Tibial nerve (tissue), 3 donors: ENCODE results near the gene HDAC6.

Experiments used
- CTCF ChIP-seq, 5 experiments: fragments of 200-600 bp in 3 of 5; fragments of 450-650 bp in 2 of 5; sonication (generic) in 3 of 5; IDR thresholded peaks; one replicate each; pipeline ENCODE4 v1.5.1; 2016 to 2019; ENCODE audit warnings: antibody characterized with exemption in 5 of 5, mild to moderate bottlenecking in 3 of 5, moderate library complexity in 2 of 5
- POLR2A ChIP-seq, 2 donors: fragments of 450-650 bp; IDR thresholded peaks; one replicate each; pipeline ENCODE4 v1.6.1; 2017; ENCODE audit warnings: antibody characterized with exemption in 2 of 2, mild to moderate bottlenecking in 2 of 2, moderate library complexity in 2 of 2

- TF ChIP-seq CTCF (IDR thresholded peaks at IDR 0.05): no peak
- no peak for TF ChIP-seq POLR2A (IDR thresholded peaks at IDR 0.05)
Measured at GRCh38 chrX:48785540-48786214, 16.2 kb upstream of the HDAC6 start.
